NCI-H69 (cell line): ENCODE results near the gene FADS2.

Source experiments
- DNase-seq: peaks from one replicate; lab custom pipeline; 2025; lab: John Stamatoyannopoulos, UW

FADS2 gene

DNA sequence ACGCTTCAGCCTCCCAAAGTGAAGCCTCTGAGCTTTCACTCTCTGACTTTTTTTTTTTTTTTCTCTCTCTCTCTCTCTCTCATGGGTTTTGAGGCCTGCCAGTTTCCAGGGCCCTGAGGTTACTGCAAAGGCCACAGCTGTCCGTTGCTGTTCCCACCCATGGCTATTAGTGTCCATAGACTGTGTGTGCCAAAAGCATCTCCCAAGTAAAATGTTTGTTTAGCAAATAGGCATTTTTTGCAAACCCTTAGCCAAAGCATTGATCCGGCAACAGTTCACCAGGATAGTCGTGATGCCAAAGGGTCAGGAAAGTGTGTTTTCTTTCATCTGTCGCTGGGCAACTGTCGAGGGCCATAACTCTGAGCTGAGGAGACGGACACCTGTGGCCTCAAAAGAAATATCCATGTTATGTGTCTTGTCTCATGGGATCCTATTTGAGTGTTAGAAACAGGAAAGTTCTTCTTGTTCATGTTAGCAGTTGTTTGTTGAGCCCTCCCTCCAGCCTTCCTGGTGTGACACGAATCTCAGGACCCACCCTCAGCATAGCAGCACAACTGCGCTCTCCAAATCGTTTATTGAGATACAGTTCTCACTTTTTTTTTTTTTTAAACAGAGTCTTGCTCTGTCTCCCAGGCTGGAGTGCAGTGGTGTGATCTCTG, 18.4 kb downstream of the FADS2 start:
- DNase-seq: no peak

- DNase-seq: no peak
These were observed 19.9 kb downstream of the FADS2 start for GRCh38 chr11:61847914-61848581.

DNA sequence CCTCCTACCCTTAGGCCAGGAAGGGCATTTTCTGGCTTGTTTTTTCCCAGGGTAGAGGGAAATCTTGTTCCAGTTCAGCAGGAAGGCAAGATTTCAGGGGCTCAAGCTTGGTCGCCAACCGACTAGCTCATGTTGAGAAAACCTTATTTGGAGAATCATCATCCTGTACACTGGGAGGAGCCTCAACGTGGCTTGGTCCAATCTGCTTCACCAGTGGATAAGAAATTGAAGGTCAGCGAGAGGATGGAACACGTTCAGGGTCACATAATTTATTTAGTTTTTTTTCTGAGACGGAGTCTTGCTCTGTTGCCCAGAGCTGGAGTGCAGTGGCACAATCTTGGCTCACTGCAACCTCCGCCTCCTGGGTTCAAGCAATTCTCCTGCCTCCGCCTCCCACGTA, 20.5 kb downstream of the FADS2 start:
- DNase-seq: no peak

- DNase-seq: no peak
These were observed 22.6 kb downstream of the FADS2 start for GRCh38 chr11:61850687-61851086.

DNA sequence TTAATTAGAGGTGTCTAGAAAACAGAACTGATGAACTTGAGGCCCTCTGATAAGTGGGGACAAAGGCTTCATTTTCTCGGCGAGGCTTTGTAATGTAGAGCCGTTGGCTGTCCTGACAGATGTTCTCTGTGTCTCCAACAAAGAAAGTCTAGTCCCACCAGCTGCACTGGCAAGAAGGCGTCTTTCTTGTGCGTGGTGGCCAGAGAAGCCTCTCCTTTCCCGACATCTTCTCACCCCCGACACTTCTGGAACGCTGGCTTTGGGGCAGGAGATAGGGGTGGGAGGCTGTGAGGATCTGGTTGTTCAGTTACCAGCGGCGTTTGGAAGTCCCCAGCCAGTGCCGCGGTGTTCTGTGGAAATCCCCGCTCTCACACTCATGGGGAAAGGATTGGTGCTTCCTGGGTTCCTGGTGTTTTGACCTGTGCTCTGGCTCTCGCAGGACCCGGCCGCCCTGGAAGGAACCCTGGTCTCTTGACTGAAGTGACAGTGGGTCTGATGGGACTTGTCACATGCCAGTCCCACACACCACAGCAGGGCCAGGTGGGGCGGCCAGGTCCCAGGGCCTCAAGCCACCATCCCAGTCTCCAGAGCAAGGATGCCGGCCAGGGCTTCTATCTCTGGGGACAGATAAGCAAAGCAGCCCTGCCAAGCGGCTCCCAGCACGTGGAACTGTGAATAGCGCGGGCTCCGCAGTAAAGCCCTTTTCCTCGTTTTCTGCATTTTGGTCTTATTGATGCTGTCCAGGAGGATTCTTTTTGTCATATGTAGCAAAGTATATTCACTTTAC, 23.2 kb downstream of the FADS2 start:
- no peak for DNase-seq

DNA sequence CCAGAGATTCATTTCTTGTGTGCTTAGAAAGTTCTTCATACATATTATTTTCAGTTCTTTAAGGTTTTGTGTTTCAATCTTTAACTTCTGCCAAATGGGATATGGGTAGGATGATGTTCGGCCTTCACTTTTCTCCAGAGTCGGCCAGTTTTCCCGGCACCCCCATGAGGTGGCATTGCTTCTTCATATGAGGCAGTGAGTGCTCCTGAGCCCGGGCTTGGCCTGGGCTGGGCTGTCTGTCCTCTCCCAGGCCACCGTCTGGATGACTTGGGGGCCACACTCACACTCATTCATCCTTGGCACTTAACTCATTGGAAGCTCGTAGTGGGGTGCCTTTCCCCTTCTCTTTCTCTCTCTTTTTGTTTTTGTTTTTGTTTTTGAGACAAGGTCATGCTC, 23.8 kb downstream of the FADS2 start:
- no peak for DNase-seq

DNA sequence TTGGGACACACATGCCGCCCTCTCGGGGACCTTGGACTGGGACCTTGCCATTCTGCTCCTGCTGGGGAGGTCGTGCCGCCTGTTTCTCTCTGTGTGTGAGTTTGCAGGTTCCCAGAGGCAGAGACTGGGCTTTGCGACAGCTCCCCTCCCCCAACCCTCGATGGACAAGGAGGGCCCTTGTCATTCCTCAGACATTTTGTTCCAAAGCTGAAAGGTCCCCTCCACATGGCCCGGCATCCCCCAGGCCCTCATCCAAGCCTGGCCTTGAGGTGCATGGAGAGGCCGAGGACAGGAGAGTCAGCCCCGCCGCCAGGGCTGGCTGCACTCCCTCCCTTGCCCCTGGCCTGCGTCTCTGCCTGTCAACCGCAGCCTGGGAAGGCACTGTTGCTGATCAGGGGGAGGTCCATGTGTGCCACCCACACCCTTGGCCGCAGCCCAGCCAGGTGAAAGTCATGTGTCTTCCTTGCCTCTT, 25.6 kb downstream of the FADS2 start:
- no peak for DNase-seq

DNA sequence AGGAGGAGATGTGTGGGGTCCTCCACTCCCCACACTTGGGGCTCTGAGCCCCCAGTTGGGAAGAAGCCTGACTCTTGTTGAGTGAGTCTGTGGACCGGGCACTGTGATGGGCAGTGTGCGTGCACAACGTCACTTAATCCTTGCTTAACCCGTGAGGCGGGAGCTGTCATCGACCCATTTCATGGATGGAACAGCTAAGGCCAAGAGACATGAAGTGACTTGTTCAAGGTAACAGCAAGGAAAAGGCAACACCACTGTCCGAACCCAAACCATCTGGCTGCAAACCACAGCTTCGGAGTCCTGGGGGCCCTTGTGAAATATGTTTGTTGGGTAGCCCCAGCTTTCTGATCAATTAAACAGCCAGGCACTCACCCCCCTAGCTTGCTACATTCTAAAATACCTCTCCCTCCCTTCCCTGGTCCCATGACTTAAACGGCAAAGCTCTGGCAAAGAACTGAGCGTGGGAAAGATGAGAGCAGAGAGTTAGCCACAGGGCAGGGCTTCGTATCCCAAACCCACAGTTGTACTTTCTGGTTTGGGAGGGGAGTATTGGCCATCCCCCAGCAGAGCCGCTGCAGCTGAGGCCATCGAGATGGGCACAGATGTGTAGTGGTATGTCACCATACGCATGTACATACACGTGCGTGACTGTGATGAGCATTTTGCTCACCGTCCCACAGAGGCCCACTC, 26.3 kb downstream of the FADS2 start:
- DNase-seq: no peak

- no peak for DNase-seq
These were observed 27.0 kb downstream of the FADS2 start for GRCh38 chr11:61854966-61855714.

DNA sequence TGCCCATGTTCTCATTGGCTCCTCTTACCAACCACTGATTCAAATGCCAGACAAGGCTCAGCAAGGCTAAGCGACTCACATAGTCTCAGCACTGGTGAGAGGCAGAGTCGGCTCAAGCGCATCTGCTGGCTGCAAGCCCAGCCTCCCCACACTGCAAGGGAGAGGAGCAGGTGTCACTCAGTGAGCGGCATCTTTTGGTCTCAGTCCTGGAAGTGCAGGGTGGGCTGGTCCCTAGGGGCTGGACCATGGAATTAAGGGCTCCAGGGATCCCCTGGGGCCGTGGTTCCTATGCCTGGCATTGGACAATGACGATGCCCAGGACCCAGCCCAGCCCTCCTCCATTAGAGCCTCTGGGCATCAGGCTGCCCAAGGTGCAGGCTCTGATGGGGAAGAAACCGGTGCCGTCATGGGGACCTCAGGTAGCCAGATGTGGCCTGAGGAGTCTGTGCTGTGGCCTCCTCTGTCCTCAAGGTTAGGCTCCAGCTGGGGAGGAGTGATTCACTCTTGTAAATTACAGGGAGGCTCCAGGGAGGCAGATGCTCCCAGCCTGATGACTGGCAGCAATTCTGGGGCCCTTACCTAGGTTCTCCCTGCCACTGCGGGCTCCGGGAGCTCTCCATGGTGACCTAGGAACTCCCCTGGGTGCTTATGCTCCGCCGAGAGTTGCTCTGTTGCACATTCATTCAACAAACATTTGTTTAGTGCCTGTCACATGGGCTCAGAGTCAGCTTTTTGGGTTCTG, 28.0 kb downstream of the FADS2 start:
- peak; percentile 79 for DNase-seq

- no peak for DNase-seq
These were observed 32.2 kb downstream of the FADS2 start for GRCh38 chr11:61860054-61860903.

GRCh38 chr11:61861634-61862033, 33.5 kb downstream of the FADS2 start:
- no peak for DNase-seq

- DNase-seq: no peak
These were observed 34.8 kb downstream of the FADS2 start for GRCh38 chr11:61862714-61863547.

DNA sequence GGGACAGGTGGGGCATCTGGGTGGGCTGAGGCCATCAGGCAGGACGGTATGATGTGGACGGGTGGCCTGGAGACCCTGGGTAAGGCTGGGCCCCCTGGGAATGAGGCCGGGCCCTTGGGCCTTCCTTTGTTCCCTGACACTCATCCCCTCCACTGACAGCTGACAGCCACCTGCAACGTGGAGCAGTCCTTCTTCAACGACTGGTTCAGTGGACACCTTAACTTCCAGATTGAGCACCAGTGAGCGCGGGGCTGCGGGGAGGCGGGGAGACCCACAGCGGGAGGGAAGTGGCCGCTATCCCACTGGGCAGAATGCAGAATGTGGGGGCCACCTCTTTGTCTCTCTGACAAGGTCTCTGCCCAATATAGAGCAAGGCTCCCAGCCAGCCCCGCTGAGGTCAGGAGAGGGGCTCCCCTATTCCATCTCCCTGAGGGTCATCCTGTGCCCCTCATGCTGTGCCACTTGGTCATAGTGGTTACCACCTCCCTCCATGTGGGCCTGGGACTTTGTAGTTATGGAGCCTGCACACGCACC, 35.5 kb downstream of the FADS2 start:
- no peak for DNase-seq

DNA sequence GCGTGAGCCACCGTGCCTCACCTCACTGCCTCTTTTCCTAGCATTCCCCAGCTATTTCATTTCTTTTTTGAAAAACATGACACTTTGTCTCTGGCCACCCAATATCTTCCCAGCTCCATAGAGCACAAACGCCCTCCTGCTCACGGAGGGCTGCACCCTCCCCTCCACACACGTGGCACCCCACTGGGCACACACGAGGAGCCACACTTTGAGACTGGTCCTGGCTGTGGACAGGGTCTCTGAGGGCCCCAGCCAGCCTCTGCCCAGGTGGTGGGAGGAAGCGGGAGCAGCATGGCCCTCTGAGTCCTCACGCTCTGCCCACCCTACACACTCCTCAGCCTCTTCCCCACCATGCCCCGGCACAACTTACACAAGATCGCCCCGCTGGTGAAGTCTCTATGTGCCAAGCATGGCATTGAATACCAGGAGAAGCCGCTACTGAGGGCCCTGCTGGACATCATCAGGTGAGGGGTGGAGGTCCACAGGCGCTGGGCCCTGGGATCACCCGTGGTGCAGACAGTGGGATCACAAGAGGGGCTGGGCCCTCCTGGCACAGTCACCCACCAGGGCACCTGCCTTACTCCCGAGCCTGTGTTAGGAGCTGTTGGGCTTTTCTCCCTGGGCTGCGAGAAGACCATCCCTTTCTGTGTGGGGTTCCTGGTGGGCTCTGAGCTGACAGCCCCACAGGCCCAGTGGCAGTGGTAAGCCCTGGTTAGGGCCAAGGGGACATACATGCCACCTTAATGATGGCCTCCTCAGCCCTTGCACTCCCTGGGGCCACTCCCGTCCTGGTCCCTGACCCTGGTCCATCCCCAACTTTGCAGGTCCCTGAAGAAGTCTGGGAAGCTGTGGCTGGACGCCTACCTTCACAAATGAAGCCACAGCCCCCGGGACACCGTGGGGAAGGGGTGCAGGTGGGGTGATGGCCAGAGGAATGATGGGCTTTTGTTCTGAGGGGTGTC, 37.0 kb downstream of the FADS2 start:
- DNase-seq: no peak

- no peak for DNase-seq
These were observed 38.3 kb downstream of the FADS2 start for GRCh38 chr11:61866231-61866957.

- DNase-seq: no peak
These were observed 38.9 kb downstream of the FADS2 start for GRCh38 chr11:61866958-61867343.
